HepG2 (cell line): ENCODE measurements around the gene HES2.

Experiments used
- JUND ChIP-seq: sonication (generic); formaldehyde crosslinking; IDR thresholded peaks from 2 replicates; pipeline ENCODE4 v1.8.0; 2022; ENCODE audit warnings: mild to moderate bottlenecking, missing genetic modification reagents
- KDM5B ChIP-seq: sonication (generic); formaldehyde crosslinking; IDR thresholded peaks from 2 replicates; pipeline ENCODE4 v1.4.0; 2020; ENCODE audit warnings: missing genetic modification reagents, mild to moderate bottlenecking, borderline replicate concordance
- POLR2AphosphoS5 ChIP-seq: IDR thresholded peaks from 2 replicates; pipeline ENCODE4 v1.6.1; 2012; ENCODE audit warnings: low read depth, low read length
- ZBTB7A ChIP-seq: sonication (generic); formaldehyde crosslinking; IDR thresholded peaks from 2 replicates; pipeline ENCODE4 v1.8.0; 2022; ENCODE audit warnings: mild to moderate bottlenecking, missing genetic modification reagents
- ZFP36 ChIP-seq: fragments of 150-350 bp; IDR thresholded peaks from 2 replicates; pipeline ENCODE4 v1.6.1; 2018; ENCODE audit warnings: borderline replicate concordance, low read length, low read depth; ENCODE audit not compliant: partially characterized antibody
- ZMYM2 ChIP-seq: sonication (generic); formaldehyde crosslinking; IDR thresholded peaks from 2 replicates; pipeline ENCODE4 v1.8.0; 2022; ENCODE audit warnings: mild to moderate bottlenecking, missing genetic modification reagents
- ZNF10 ChIP-seq: sonication (generic); formaldehyde crosslinking; IDR thresholded peaks from 2 replicates; pipeline ENCODE4 v1.4.0; 2020; ENCODE audit warnings: mild to moderate bottlenecking, low read depth, missing genetic modification reagents, borderline replicate concordance
- ZNF549 ChIP-seq: sonication (generic); formaldehyde crosslinking; IDR thresholded peaks from 2 replicates; pipeline ENCODE4 v1.5.0; 2020; ENCODE audit warnings: missing genetic modification reagents
- TF ChIP-seq, protein P1 (sequence below): sonication (generic); formaldehyde crosslinking; IDR thresholded peaks from 2 replicates; pipeline ENCODE4 v1.5.0; 2020; ENCODE audit warnings: mild to moderate bottlenecking, missing genetic modification reagents, moderate library complexity
- TF ChIP-seq, protein P2 (sequence below), 2 experiments: IDR thresholded peaks; 2 replicates each; pipeline ENCODE4 v1.6.1; 2011 to 2012; ENCODE audit warnings: low read length in 2 of 2, borderline replicate concordance in 1 of 2, low read depth in 1 of 2, mild to moderate bottlenecking in 1 of 2, moderate library complexity in 1 of 2
- TF ChIP-seq, protein P3 (sequence below): sonication (generic); formaldehyde crosslinking; IDR thresholded peaks from 2 replicates; pipeline ENCODE4 v1.4.0; 2020; ENCODE audit warnings: missing genetic modification reagents, borderline replicate concordance
- TF ChIP-seq, protein P4 (sequence below): sonication (generic); formaldehyde crosslinking; IDR thresholded peaks from 2 replicates; pipeline ENCODE4 v1.4.0; 2020; ENCODE audit warnings: missing genetic modification reagents, borderline replicate concordance

DNA sequence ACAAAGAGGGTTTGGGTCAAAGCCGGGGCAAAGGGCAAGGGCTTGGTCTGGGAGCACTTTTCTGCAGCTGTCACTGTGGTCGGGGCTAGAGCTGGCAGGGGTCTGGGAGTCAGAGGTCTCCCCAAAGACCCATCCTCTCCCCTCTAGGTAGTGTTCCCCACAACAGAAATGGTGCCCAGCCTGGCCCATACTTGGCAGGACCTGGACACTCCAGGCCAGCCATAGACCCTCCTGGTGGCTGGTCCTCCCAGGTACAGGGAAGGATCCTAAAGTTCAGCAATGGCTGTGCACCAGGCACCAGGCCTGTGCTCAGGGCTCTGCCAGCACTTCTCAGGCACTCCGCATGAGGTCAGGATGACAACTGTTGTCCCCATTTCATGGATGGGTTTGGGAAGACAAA, 15.8 kb upstream of the HES2 start:
- TF ChIP-seq POLR2AphosphoS5 (no peak), ZNF10 (CRISPR knock-in tag) (no peak), ZNF549 (CRISPR knock-in tag) (no peak), ZBTB7A (CRISPR knock-in tag) (no peak), KDM5B (CRISPR knock-in tag) (no peak), JUND (CRISPR knock-in tag) (no peak), ZMYM2 (CRISPR knock-in tag) (no peak), ZFP36 (no peak)
- TF ChIP-seq, protein P1, sequence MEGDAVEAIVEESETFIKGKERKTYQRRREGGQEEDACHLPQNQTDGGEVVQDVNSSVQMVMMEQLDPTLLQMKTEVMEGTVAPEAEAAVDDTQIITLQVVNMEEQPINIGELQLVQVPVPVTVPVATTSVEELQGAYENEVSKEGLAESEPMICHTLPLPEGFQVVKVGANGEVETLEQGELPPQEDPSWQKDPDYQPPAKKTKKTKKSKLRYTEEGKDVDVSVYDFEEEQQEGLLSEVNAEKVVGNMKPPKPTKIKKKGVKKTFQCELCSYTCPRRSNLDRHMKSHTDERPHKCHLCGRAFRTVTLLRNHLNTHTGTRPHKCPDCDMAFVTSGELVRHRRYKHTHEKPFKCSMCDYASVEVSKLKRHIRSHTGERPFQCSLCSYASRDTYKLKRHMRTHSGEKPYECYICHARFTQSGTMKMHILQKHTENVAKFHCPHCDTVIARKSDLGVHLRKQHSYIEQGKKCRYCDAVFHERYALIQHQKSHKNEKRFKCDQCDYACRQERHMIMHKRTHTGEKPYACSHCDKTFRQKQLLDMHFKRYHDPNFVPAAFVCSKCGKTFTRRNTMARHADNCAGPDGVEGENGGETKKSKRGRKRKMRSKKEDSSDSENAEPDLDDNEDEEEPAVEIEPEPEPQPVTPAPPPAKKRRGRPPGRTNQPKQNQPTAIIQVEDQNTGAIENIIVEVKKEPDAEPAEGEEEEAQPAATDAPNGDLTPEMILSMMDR: no peak
- TF ChIP-seq, protein P2, sequence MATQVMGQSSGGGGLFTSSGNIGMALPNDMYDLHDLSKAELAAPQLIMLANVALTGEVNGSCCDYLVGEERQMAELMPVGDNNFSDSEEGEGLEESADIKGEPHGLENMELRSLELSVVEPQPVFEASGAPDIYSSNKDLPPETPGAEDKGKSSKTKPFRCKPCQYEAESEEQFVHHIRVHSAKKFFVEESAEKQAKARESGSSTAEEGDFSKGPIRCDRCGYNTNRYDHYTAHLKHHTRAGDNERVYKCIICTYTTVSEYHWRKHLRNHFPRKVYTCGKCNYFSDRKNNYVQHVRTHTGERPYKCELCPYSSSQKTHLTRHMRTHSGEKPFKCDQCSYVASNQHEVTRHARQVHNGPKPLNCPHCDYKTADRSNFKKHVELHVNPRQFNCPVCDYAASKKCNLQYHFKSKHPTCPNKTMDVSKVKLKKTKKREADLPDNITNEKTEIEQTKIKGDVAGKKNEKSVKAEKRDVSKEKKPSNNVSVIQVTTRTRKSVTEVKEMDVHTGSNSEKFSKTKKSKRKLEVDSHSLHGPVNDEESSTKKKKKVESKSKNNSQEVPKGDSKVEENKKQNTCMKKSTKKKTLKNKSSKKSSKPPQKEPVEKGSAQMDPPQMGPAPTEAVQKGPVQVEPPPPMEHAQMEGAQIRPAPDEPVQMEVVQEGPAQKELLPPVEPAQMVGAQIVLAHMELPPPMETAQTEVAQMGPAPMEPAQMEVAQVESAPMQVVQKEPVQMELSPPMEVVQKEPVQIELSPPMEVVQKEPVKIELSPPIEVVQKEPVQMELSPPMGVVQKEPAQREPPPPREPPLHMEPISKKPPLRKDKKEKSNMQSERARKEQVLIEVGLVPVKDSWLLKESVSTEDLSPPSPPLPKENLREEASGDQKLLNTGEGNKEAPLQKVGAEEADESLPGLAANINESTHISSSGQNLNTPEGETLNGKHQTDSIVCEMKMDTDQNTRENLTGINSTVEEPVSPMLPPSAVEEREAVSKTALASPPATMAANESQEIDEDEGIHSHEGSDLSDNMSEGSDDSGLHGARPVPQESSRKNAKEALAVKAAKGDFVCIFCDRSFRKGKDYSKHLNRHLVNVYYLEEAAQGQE (IDR thresholded peaks at IDR 0.05; ENCODE audit: borderline replicate concordance in 1 of 2, low read depth in 1 of 2, low read length in 2 of 2): no peak
- TF ChIP-seq, protein P3, sequence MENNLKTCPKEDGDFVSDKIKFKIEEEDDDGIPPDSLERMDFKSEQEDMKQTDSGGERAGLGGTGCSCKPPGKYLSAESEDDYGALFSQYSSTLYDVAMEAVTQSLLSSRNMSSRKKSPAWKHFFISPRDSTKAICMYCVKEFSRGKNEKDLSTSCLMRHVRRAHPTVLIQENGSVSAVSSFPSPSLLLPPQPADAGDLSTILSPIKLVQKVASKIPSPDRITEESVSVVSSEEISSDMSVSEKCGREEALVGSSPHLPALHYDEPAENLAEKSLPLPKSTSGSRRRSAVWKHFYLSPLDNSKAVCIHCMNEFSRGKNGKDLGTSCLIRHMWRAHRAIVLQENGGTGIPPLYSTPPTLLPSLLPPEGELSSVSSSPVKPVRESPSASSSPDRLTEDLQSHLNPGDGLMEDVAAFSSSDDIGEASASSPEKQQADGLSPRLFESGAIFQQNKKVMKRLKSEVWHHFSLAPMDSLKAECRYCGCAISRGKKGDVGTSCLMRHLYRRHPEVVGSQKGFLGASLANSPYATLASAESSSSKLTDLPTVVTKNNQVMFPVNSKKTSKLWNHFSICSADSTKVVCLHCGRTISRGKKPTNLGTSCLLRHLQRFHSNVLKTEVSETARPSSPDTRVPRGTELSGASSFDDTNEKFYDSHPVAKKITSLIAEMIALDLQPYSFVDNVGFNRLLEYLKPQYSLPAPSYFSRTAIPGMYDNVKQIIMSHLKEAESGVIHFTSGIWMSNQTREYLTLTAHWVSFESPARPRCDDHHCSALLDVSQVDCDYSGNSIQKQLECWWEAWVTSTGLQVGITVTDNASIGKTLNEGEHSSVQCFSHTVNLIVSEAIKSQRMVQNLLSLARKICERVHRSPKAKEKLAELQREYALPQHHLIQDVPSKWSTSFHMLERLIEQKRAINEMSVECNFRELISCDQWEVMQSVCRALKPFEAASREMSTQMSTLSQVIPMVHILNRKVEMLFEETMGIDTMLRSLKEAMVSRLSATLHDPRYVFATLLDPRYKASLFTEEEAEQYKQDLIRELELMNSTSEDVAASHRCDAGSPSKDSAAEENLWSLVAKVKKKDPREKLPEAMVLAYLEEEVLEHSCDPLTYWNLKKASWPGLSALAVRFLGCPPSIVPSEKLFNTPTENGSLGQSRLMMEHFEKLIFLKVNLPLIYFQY (CRISPR knock-in tag): no peak
- TF ChIP-seq, protein P4, sequence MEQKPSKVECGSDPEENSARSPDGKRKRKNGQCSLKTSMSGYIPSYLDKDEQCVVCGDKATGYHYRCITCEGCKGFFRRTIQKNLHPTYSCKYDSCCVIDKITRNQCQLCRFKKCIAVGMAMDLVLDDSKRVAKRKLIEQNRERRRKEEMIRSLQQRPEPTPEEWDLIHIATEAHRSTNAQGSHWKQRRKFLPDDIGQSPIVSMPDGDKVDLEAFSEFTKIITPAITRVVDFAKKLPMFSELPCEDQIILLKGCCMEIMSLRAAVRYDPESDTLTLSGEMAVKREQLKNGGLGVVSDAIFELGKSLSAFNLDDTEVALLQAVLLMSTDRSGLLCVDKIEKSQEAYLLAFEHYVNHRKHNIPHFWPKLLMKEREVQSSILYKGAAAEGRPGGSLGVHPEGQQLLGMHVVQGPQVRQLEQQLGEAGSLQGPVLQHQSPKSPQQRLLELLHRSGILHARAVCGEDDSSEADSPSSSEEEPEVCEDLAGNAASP (CRISPR knock-in tag): no peak
